Effector CD4-positive, alpha-beta T cell (primary cell): ENCODE measurements around the gene FAM50B.

Experiments used
- DNase-seq: peaks from one replicate; pipeline ENCODE4 v3.0.0-alpha.2; 2020

Gene FAM50B

GRCh38 chr6:3820563-3820962 lies 28.6 kb upstream of the FAM50B start:
- no peak for DNase-seq

- no peak for DNase-seq
Measured at GRCh38 chr6:3822747-3823445, 26.3 kb upstream of the FAM50B start.

DNA sequence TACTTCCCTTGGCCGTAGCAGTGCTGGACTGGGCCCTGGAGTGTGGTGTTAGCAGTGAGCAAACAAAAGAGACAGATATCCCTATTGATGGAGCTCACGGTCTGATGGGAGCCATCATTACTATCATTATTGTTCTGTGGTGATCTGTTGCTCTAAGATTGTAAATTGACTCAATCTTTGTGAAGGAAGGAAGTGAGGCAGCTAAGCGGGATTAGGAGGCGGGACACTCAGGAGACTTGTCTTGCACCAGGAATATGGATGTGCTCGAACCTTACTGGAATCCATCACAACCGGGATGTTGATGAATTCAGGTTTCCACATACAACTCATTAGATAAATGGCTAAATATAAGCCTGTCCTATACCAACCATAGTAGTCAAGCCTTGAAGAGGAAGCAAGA lies 25.5 kb upstream of the FAM50B start:
- no peak for DNase-seq

- no peak for DNase-seq
Measured at GRCh38 chr6:3825331-3825831, 23.8 kb upstream of the FAM50B start.

GRCh38 chr6:3825851-3826581 lies 23.2 kb upstream of the FAM50B start:
- DNase-seq, result no peak

GRCh38 chr6:3829285-3829684 lies 19.9 kb upstream of the FAM50B start:
- DNase-seq, result no peak

- no peak for DNase-seq
Measured at GRCh38 chr6:3830806-3831205, 18.4 kb upstream of the FAM50B start.

GRCh38 chr6:3831761-3832530 lies 17.2 kb upstream of the FAM50B start:
- DNase-seq, result no peak

DNA sequence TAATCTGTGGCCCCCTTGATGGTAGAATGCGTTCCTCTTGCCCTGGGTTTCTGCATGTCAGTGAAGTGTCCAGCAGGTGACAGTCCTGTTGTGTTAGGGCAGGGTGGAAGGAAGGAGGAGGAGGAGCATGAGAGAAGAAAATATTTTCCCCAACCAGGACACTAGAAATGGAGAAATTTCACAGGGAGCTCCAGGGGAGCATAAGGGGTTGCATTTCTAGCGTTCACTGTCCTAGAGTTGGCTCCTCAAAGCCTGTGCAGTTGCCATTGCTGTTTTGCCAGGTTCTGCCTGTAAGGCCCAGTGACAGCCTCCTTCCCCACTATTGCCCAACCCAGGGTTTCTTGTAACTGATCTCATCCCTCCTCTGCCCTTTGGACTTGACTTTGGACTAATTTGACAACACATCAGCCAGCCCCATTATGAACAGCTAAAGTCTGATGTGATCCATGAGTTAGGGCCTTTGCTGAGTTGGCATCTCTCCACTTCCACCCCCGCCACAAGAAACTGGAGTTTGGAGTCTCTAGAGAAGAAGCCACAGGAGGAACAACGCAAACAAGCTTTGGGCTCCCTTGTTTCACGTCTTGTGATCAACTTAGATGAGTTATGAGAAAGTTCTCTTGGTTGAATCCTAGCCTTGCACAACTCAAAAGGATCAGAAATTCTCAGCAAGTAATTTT lies 14.0 kb upstream of the FAM50B start:
- no peak for DNase-seq

DNA sequence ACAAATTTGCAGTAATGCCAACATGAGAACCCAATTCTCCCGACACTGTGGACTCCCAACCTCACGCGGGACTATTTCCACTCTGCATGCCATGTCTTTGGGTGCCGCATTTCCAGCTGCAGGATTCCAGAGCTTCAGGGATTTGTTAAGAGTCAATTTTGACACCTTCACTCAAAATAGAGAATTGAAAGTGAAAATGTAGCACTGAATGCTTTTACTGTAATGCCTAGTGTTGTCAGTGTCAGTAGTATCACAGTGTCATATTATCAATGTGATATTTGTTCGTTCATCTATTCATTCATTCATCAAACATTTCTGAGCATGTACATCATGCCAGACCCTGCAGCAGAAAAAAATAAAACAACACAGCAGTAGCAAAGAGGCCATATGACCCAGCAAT lies 13.4 kb upstream of the FAM50B start:
- DNase-seq, result no peak

DNA sequence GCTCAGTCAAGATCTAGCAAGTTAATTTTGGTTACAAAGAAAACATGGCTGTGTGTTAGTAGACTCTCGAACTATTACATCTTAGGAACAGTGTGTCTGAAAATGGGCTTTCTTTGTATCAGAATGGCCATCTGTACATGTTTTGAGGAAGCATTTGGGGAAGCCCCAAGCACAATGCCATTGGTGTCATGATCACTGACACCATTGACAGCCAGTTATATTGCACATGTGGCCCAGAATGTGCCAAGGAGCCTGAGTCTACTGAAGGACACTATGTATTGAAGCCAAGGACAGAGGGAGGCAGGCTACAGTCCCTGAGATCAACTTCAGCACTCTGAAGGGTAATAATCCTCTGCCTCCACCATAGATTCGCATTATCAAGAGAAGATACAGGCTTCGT lies 12.6 kb upstream of the FAM50B start:
- DNase-seq, result no peak

- no peak for DNase-seq
Measured at GRCh38 chr6:3837781-3838180, 11.4 kb upstream of the FAM50B start.

DNA sequence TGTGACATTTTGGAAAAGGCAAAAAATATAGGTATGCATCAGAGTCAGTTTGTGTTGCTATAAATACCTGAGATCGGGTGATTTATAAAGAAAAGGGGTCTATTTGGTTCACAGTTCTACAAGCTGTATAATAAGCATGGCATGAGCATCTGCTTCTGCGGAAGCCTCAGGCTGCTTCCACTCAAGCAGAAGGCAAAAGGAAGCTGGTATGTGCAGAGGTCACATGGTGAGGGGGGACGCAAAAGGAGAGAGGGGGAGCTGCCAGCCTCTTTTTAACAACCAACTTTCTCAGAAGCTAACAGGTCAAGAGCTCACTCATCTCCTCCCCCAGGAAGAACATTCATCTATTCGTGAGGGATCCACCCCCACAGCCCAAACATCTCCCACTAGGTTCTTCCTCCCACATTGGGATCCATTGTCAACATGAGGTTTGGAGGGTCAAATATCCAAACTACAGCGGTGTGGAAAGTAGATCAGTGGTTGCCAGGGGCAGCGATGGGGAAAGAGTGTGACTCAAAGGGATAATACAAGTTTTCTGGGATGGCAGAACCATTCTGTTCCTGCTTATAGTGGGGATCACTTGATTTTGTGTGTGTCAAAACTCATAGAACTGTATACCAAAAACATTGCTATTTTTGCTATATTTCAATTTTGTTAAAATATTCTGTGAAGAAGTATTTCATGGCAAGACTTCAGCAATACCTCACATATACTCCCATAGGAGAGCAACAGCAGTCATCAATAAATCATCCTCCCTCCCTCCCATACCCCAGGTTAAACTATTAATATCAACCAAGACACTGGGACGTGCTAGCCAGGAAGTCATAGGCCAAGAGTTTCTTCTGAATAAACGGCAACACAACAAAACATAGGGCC lies 9.9 kb upstream of the FAM50B start:
- no peak for DNase-seq

- no peak for DNase-seq
Measured at GRCh38 chr6:3841066-3841454, 8.1 kb upstream of the FAM50B start.

DNA sequence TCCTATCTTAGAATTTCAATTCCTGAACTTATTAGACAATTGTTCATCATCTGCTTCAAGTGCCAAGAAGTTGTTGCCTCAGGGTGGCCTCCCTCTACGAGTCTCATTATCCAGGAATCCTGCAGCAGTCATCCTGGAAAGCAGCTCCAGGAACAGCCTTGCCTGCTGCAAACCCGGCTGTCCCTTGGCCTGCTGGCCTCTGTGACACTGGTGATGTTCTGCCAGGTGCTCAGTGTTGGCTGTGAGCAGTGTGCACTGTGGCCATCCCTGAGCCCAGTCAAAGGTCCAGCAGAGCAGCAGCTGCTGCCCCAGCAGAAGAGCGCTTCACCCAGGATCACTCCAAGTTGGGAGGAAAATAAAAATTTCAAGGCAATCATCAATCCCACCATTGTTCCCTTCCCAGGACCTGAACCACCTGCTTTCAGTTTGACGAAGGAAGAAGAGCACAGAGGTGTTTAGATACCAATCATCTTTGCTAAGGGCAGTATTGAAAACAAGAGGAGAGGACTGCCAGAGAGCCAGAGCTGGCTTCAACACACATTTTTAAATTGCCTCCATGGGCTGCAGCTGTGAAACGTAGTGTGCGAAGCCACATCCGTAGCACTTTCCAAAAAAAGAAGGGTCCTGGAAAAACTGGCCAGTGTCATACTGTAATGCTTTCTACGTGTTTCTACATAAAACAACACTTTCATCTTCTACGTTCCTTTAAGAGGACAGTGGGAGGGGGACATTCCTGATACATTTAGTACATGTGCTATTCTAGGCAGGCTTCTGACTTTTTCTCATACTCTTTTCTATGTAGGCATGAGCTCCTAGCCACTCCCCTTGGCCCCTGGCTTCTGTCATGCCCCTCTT lies 7.2 kb upstream of the FAM50B start:
- DNase-seq, result no peak

- DNase-seq, result no peak
Measured at GRCh38 chr6:3843379-3844096, 5.6 kb upstream of the FAM50B start.

GRCh38 chr6:3844097-3844463 lies 5.1 kb upstream of the FAM50B start:
- DNase-seq, result no peak

- no peak for DNase-seq
Measured at GRCh38 chr6:3847521-3847920, 1.7 kb upstream of the FAM50B start.

DNA sequence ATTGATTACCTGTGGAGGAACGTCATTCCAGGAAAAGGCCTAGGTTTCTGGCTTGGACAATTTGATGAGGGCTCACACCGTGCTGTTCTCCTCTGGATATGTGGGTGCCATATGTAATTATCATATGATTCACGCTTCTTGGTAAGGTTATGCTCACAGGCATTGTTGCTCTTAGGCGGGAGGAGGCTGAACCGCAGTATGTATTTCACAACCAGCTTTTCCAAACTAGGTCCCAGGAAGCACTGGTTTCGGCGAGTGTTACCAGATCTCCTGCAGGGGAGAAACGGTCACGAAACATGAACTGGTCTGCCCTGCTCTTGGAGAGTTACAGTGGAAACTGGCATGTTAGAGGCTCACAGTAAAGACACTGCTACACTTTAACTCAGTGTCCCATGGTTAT lies 793 bp upstream of the FAM50B start:
- no peak for DNase-seq

GRCh38 chr6:3849681-3850450 lies 693 bp downstream of the FAM50B start:
- peak; percentile 4 for DNase-seq
